K562 (cell line): ENCODE data around the gene NMRAL1. TPM values are rescaled to one million over a fixed set of nuclear protein-coding genes. Genes with fewer than 3 reads are reported as not detected.

Source experiments
- ATAC-seq: fragments of 200-7000 bp; cut with Tn5 transposase; 3 replicates; pipeline ENCODE4 v1.9.1; 2020; ENCODE audit warnings: moderate library complexity
- BruUV-seq: library from RNA; stranded (reverse); fragments of 400-500 nt; replicated peaks from 2 replicates; lab custom pipeline; 2021; lab: Mats Ljungman, UMichigan
- CTCF ChIA-PET: fragments of 300-600 bp; formaldehyde crosslinking; extraction: SDS; loops from one replicate; lab custom pipeline; 2021; ENCODE audit warnings: low intra/inter-chr PET ratio; lab: Yijun Ruan, JAX
- POLR2A ChIA-PET: fragments of 300-600, 350-650 bp; sonication (Branson Sonifier 250); formaldehyde crosslinking; extraction: SDS; loops from one replicate; lab custom pipeline; 2021; ENCODE audit warnings: antibody characterized with exemption, inconsistent platforms; lab: Yijun Ruan, JAX
- DNase-seq, 4 experiments: peaks; one replicate each; pipeline versions ENCODE4 v3.0.0 to v3.0.0-alpha.2; 2011 to 2018; ENCODE audit warnings: low spot score in 3 of 4, mixed read lengths in 3 of 4; ENCODE audit errors: extremely low read depth in 1 of 4
- FAIRE-seq: peaks from 2 replicates; lab custom pipeline; 2011; peaks lifted over from hg19 to GRCh38; lab: Jason Lieb, UNC
- H2AFZ ChIP-seq: 2 replicates; pipeline ENCODE4 v1.6.0; 2011; ENCODE audit warnings: low read depth, low read length, control low read depth, inconsistent platforms
- H3K27ac ChIP-seq: fragments of 200-600 bp; 3 replicates; pipeline ENCODE4 v1.8.0; 2011; ENCODE audit warnings: low read depth, mild to moderate bottlenecking, control low read depth, inconsistent platforms, low read length, moderate library complexity, mixed read lengths; ENCODE audit errors: extremely low read depth
- H3K27me3 ChIP-seq, 2 experiments: fragments of 300-600 bp in 1 of 2; 2 replicates in 1 of 2; 3 replicates in 1 of 2; pipeline versions ENCODE4 v1.6.0 to v1.8.0; 2011; ENCODE audit warnings: inconsistent platforms in 2 of 2, low read length in 2 of 2, mild to moderate bottlenecking in 1 of 2, mixed read lengths in 1 of 2, moderate library complexity in 1 of 2; ENCODE audit not compliant: control insufficient read depth in 2 of 2, insufficient read depth in 2 of 2
- H3K36me3 ChIP-seq: fragments of 300-600 bp; 3 replicates; pipeline ENCODE4 v1.8.0; 2011; ENCODE audit warnings: mild to moderate bottlenecking, low read length, inconsistent platforms; ENCODE audit not compliant: control insufficient read depth, insufficient read depth
- H3K4me1 ChIP-seq, 2 experiments: fragments of 200-600 bp in 1 of 2; replicated peaks in 1 of 2; 2 replicates in 1 of 2; 3 replicates in 1 of 2; pipeline versions ENCODE4 v1.5.1 to v1.8.0; 2011; ENCODE audit warnings: inconsistent platforms in 2 of 2, low read length in 2 of 2, mild to moderate bottlenecking in 1 of 2, mixed read lengths in 1 of 2, moderate library complexity in 1 of 2; ENCODE audit not compliant: control insufficient read depth in 2 of 2, insufficient read depth in 2 of 2
- H3K4me2 ChIP-seq: 2 replicates; pipeline ENCODE4 v1.6.1; 2011; ENCODE audit warnings: low read length, control low read depth, inconsistent platforms, mixed read lengths; ENCODE audit not compliant: insufficient read depth
- H3K4me3 ChIP-seq: fragments of 200-600 bp; sonication (generic), shearing (Covaris generic); 2 replicates; pipeline ENCODE4 v1.5.1; 2016; ENCODE audit warnings: control low read depth, inconsistent platforms
- H3K79me2 ChIP-seq: fragments of 200-600 bp; 3 replicates; pipeline ENCODE4 v1.8.0; 2011; ENCODE audit warnings: low read length, inconsistent platforms; ENCODE audit not compliant: control insufficient read depth, insufficient read depth
- H3K9ac ChIP-seq, 2 experiments: 2 replicates each; pipeline versions ENCODE4 v1.6.0 to v1.6.1; 2011; ENCODE audit warnings: low read depth in 2 of 2, low read length in 2 of 2, control low read depth in 1 of 2, inconsistent platforms in 1 of 2, mild to moderate bottlenecking in 1 of 2, mixed read lengths in 1 of 2; ENCODE audit not compliant: insufficient read depth in 1 of 2
- H3K9me1 ChIP-seq: one replicate; pipeline ENCODE4 v1.6.0; 2011; ENCODE audit warnings: inconsistent platforms, mild to moderate bottlenecking, low read length, moderate library complexity; ENCODE audit not compliant: control insufficient read depth, insufficient read depth
- H3K9me3 ChIP-seq: replicated peaks from 2 replicates; pipeline ENCODE4 v1.5.1; 2011; ENCODE audit warnings: low read depth, low read length, inconsistent platforms; ENCODE audit not compliant: control insufficient read depth, insufficient read depth
- H4K20me1 ChIP-seq: replicated peaks from 2 replicates; pipeline ENCODE4 v1.6.1; 2011; ENCODE audit warnings: low read length, inconsistent platforms, mixed read lengths; ENCODE audit not compliant: control insufficient read depth, insufficient read depth
- HDAC8 ChIP-seq: fragments of 450-650 bp; IDR thresholded peaks from 2 replicates; pipeline ENCODE4 v1.6.1; 2016; ENCODE audit warnings: mild to moderate bottlenecking, missing genetic modification characterization, moderate library complexity, missing compliant biosample characterization
- NKRF ChIP-seq: fragments of 450-650 bp; IDR thresholded peaks from 2 replicates; pipeline ENCODE4 v1.6.1; 2016; ENCODE audit warnings: borderline replicate concordance
- SRSF7 ChIP-seq: fragments of 200-400 bp; formaldehyde crosslinking; optimal IDR thresholded peaks from 2 replicates; pipeline ENCODE3; 2017; ENCODE audit warnings: mild to moderate bottlenecking, low read depth, low read length
- TBL1XR1 ChIP-seq, 2 experiments: IDR thresholded peaks; 2 replicates each; pipeline ENCODE4 v1.6.1; 2012; ENCODE audit warnings: improper control_type of control experiment in 2 of 2, low read length in 2 of 2, mild to moderate bottlenecking in 1 of 2
- ZBTB40 ChIP-seq, 2 experiments: fragments of 450-650 bp in 1 of 2; sonication (generic) in 1 of 2; formaldehyde crosslinking in 1 of 2; IDR thresholded peaks; 2 replicates each; pipeline versions ENCODE4 v1.7.1 to v1.9.0; 2016 to 2022; ENCODE audit warnings: inconsistent platforms in 1 of 2, mild to moderate bottlenecking in 1 of 2, missing genetic modification reagents in 1 of 2
- ZC3H8 ChIP-seq: fragments of 450-650 bp; IDR thresholded peaks from 2 replicates; pipeline ENCODE4 v1.6.1; 2017
- ZNF140 ChIP-seq: fragments of 250-450 bp; sonication (Bioruptor Pico); IDR thresholded peaks from 2 replicates; pipeline ENCODE4 v1.8.0; 2021; ENCODE audit warnings: moderate library complexity, mild to moderate bottlenecking, inconsistent platforms
- ZNF224 ChIP-seq: sonication (generic); formaldehyde crosslinking; IDR thresholded peaks from 2 replicates; pipeline ENCODE4 v1.8.0; 2022; ENCODE audit warnings: mild to moderate bottlenecking, missing genetic modification reagents
- ZNF232 ChIP-seq: sonication (generic); formaldehyde crosslinking; IDR thresholded peaks from 2 replicates; pipeline ENCODE4 v1.8.0; 2022; ENCODE audit warnings: mild to moderate bottlenecking, missing genetic modification reagents
- ZNF639 ChIP-seq, 2 experiments: fragments of 200-800 bp in 1 of 2; sonication (Bioruptor generic) in 1 of 2; sonication (generic) in 1 of 2; formaldehyde crosslinking in 1 of 2; IDR thresholded peaks in 1 of 2; conservative IDR thresholded peaks in 1 of 2; 2 replicates each; pipeline versions ENCODE4 v1.5.0 to v1.6.1; 2016 to 2020; ENCODE audit warnings: missing compliant biosample characterization in 1 of 2, missing genetic modification characterization in 1 of 2, missing genetic modification reagents in 1 of 2
- WGBS: fragments of 100-300 bp; shearing (Covaris generic); methylation state at CpG from one replicate; pipeline ENCODE4 v1.1.6; 2016; ENCODE audit warnings: low coverage, mixed read lengths; ENCODE audit not compliant: insufficient coverage; ENCODE audit errors: missing lambda C conversion rate; 5-methylcytosine and 5-hydroxymethylcytosine counted together
- in situ Hi-C: fragments of 300-500 bp; cut with MboI; formaldehyde crosslinking; loops from 4 replicates; pipeline ENCODE4 v1.15.0; 2018; ENCODE audit warnings: inconsistent platforms, mixed read lengths
- intact Hi-C: fragments of 100-400 bp; cut with micrococcal nuclease; formaldehyde crosslinking; loops from 2 replicates; pipeline ENCODE4 v1.14.2; 2022
- polyA plus RNA-seq, 8 experiments: library from polyadenylated mRNA; depleted of rRNA in 4 of 8; stranded (reverse) in 5 of 8; unstranded in 3 of 8; fragments of >200 nt; fragmentation: Nextera tagmentation in 2 of 8; fragmentation: Illumina TruSeq in 1 of 8; extraction: Ambion mirVana in 2 of 8; extraction: Trizol in 1 of 8; gene quantifications; 2 replicates each; pipeline versions ENCODE4 v1.2.1 to v1.2.3, GENCODE V29; 2011 to 2014; ENCODE audit warnings: inconsistent platforms in 1 of 8, missing spikeins in 1 of 8
- total RNA-seq, 7 experiments: library from RNA; depleted of rRNA in 6 of 7; stranded (reverse); fragments of >200 nt in 6 of 7; fragmentation: Illumina TruSeq in 2 of 7; extraction: Trizol in 2 of 7; gene quantifications; 2 replicates each; pipeline versions ENCODE4 v1.2.1 to v1.2.3, GENCODE V29; 2011 to 2021; ENCODE audit warnings: low replicate concordance in 1 of 7

Gene NMRAL1
- total and polyA plus RNA-seq, 9 of the 15 experiments (the other 6 are each of a cell fraction or from before 2014, with no cell fraction given) = 6.3 to 116 (median 63.2) TPM

GRCh38 chr16:4442371-4442770 lies 32.1 kb downstream of the NMRAL1 start:
- Histone ChIP-seq H3K27me3 (no peaks in the 10 kb centered on the region), H3K36me3 (peaks cover 90% of the 10 kb centered on the region), H3K4me3 (no peak overlapping the region), H3K9ac (peak overlapping the region in 1 of 2 experiments; percentile 24; a peak in 1 of 4 replicates), H3K9me3 (no peaks in the 10 kb centered on the region), H3K27ac (no peak overlapping the region), H3K9me1 (no peaks in the 10 kb centered on the region), H4K20me1 (no peaks in the 10 kb centered on the region), H2AFZ (no peak overlapping the region), H3K79me2 (no peaks in the 10 kb centered on the region), H3K4me2 (no peak overlapping the region), H3K4me1 (no peaks in the 10 kb centered on the region)
- intact Hi-C loops = no loop called here
- FAIRE-seq (no peak), DNase-seq (no peak), ATAC-seq (no peak)
- 92% methylated on average over 11 of the region's 11 CpGs for WGBS
- ChIA-PET CTCF (no interaction called here), POLR2A (no interaction called here)
- BruUV-seq = no TSS peak
- in situ Hi-C loops = no loop called here
- TF ChIP-seq NKRF (no peak), ZBTB40 (IDR thresholded peaks at IDR 0.05) (no peak), ZBTB40 (CRISPR knock-in tag; IDR thresholded peaks at IDR 0.05) (no peak), SRSF7 (no peak), TBL1XR1 (IDR thresholded peaks at IDR 0.05; ENCODE audit: low read length in 2 of 2) (no peak), ZNF232 (CRISPR knock-in tag) (no peak), ZNF140 (no peak), ZNF224 (CRISPR knock-in tag) (no peak), HDAC8 (tag) (no peak), ZC3H8 (no peak), ZNF639 (CRISPR knock-in tag; conservative IDR thresholded peaks at IDR 0.05 in 1 of 2, IDR thresholded peaks at IDR 0.05 in 1 of 2) (no peak)
